Ammon's horn (tissue), 1 donor: Measurements from ENCODE around the gene CIBAR2.

Source experiments
- DNase-seq: peaks from one replicate; pipeline ENCODE4 v3.0.0-alpha.2; 2016; ENCODE audit warnings: low spot score

Gene CIBAR2

GRCh38 chr16:85112364-85112763 is at the start of gene CIBAR2:
Gene CIBAR2 (minus strand): TSS chr16:85112472. CDS start chr16:85112352, 120 bp downstream.
- DNase-seq, result no peak

DNA sequence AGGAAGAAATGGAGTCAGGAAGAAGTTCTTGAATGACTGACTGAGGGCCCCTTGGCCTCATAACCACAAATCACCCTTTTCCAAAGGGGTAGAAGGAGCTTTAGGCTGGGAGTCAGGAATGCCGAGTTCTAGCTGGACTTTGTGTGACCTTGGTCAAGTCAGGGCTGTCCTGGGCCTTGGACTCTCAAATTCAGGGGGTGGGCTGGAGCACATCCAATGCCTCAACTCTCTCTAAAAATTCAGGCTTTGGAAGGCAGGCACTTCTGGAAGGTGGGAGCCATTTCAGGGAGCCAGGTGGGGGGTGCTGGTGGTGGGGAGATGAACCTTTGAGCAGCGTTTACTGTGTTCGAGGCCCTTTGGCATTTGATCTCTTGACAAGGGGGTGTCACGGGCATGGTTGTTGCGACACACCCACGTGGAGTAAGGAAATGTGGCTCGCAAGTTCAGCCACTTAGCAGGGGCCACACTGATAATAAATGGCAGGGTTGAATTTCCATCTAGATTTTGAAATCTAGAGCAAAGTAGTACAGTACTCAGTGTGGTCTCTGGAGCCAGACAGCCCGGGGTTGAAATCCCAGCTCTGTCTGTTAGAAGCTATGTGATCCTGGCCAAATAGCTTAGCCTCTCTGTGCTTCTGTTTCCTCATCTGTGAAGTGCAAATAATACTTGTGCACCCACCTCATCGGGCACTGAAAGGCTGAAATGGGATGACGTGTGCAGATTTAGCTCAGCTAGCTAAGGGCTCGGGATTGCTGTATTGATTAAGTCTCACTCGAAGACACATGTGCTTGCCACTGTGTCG is 47.1 kb upstream of the CIBAR2 start:
- DNase-seq, result no peak

DNA sequence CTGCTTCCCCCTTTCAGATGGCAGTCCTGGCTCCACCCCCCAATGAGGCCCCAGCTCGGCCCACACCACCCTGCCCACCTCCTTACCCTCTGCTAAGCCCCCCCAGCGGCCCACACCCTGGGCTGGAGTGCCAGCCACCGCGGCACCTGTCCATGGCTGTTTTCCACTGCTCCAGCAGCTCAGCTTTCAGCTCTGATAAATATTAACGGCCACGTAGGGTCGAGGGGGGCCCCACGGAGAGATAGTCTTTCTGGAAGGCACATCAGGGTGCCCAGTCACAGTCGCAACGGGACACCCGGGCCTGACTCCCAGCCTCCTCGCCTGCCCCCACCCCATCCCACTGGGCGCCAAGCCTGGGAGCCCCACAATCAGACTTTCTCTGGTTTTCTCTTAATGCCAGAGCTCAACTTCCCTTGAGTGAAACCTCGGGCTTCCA is 46.5 kb upstream of the CIBAR2 start:
- DNase-seq, result no peak

DNA sequence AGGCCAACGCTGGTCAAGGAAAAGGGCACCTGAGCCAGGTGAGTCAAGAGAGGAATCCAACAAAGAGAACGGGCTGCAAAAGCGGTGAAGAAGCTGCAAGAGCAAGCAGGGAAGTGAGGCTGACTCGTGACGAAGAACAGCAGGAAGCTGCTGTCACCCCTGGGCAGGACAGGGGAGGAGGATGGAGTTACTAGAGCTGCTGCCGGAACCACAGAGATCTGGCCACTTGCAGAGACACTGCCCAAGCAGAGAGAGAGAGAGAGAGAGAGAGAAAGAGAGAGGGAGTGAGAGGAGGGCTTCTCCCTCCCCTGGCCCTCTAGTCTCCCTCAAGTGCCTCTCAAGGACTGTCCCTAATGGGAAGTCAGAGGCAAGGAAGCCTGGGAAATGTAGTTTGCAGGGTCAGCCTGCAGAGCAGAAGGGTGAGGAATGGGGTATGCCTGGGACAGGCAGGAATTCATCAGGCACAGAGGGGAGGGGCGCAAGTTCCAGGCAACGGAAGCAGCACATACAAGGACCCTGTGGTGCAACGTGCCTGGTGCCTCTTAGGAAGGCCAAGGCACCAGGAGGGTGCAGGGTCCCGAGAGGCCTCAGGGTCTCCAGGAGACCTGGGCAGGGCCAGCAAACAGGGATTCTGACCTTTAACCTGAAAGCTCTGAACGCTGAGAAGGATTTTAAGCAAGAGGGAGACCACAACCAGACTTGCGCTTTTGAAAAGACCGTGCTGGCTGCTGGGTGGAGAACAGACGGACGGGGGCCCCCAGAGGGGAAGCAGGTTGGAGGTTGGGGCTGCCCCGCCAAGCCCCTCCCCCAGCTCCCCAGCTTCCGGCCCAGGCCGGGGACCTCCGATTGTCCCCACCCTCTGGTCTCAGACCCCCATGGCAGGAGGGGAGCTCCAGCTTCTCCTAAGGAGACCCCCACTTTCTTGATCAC is 45.8 kb upstream of the CIBAR2 start:
- DNase-seq, result peak; percentile 37

DNA sequence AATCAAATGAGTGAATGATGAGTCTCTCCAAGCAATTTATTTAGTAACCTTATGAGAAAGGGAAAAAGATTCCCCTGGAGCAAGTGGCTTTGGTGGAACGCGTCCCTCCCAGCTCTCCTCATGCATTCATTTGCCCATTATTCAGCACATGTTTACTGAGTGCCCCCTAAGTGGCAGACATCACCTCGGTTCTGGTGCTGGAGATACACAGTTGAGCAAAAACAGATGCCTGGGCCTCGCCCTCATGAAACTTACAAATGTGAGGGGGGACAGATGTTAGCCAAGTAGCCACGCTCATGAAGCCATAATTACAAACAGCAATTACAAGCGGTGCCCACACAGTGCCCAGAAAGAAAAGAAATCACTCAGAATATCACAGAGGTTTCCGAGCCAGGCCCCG is 45.1 kb upstream of the CIBAR2 start:
- DNase-seq, result no peak

- no peak for DNase-seq
Measured at GRCh38 chr16:85156869-85157268, 44.6 kb upstream of the CIBAR2 start.

GRCh38 chr16:85156440-85156839 is 44.2 kb upstream of the CIBAR2 start:
- no peak for DNase-seq

DNA sequence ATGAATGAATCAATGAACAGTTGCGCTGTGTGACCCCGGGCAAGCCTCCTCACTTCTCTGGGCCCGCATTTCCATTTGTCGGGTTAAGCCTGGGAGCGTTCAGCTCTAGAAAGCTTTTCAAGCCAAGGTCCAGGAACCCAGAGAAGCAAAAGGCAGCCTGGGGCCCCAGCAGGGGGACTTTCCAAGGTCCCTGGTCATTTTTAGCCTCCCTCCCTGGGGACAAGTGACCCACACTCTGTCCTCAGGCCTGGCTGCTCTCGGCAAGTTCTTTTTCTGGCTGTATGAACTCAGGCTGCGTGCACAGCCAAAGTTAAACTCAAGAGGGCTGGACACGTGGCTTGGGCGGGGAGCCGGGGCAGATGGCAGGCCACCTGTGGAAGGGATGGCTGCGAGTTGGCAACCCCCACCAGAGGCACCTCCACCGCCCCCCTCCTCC is 41.4 kb upstream of the CIBAR2 start:
- DNase-seq, result no peak

DNA sequence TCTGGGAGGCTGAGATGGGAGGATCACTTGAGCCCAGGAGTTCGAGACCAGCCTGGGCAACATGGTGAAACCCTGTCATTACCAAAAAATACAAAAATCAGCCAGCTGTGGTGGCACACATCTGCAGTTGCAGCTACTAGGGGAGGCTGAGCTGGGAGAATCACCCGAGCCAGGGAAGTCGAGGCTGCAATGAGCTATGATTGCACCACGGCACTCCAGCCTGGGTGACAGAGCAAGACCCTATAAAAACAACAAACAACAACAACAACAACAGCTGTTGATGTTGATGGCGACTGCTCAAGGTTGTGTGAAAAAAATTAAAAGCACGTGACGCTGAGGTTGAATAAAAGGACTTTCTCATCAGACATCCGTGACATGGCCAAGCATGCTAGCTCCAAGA is 40.8 kb upstream of the CIBAR2 start:
- DNase-seq, result no peak

GRCh38 chr16:85152414-85153030 is 40.2 kb upstream of the CIBAR2 start:
- no peak for DNase-seq

- DNase-seq, result peak; percentile 71
Measured at GRCh38 chr16:85151603-85152413, 39.5 kb upstream of the CIBAR2 start.

DNA sequence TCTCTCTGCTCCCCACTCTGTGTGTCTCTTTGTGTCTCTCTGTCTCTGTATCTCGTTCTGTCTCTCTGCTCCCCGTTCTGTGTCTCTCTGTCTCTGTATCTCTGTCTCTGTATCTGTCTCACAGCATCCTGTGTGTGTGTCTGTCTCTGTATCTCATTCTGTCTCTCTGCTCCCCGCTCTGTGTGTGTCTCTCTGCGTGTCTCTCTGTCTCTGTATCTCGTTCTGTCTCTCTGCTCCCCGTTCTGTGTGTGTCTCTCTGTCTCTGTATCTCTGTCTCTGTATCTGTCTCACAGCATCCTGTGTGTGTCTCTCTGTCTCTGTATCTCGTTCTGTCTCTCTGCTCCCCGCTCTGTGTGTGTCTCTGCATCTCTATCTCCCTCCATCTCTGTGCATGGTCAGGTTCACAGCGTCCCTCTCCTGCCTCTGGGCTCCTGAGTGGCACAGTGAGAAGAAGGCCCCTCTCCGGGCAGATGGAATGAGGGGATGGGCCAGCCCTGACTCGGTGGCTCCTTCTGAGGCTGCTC is 38.9 kb upstream of the CIBAR2 start:
- DNase-seq, result no peak

DNA sequence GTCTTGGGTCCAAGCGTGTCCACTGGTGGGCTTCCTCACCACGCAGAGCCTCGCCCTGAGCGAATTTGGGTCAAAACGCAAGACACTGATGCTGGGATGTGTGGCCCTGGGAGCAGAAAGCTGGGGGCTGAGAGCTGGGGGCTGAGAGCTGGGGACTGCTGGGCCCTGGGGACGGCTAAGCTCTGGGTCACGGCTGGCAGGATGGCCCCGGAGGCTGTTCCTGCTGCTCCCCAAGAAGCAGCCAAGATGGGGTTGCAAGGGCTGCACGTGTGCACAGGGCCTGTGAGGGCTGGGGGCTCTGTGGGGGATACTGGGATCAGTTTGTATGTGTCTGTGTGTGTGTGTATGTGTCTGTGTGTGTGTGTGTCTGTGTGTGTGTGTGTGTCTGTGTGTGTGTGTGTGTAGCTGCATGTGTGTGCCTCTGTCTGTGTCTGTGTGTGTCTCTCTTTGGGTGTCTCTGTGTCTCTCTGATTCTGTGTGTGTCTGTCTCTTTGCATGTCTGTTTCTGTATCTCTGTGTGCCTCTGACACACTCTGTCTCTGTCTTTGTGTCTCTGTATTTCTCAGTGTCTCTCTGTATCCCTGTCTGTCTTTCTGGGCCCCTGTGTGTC is 38.2 kb upstream of the CIBAR2 start:
- DNase-seq, result no peak

DNA sequence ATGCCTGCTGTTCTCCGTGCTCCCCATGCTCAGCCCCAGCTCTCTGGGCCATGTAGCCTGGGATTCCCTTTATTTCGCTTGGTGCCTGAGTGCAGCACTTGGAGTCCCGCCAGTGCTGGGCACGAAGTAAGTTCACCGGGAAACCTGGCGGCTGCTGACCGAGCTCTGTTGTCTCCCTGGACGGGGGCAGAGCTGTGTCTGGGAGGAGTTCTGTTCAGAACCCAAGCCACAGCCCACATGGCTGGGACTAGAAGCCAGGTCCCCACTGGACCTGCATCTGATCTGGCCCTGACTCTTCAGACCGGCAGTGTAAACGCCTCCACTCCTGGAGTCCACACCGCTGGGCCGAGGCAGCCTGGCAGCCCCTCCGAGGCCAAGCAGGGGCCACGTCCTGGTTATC is 37.5 kb upstream of the CIBAR2 start:
- DNase-seq, result peak; percentile 75

DNA sequence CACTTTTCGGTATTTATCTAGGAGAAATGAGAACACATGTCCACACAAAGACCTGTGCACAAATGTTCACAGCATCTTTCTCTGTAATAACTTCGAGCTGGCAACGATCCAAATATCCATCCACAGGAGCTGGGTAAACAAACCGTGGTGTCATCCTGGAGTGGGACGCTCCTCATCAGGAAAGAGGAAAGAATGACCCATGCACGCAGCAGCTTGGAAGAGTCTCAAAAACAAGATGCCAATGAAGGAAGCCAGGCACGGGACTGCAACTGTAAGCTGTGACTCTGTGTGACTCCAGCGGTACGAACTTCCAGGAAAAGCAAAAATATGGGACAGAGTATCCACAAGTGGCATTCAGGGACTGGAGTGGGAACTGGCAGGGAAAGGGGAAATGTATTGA is 36.7 kb upstream of the CIBAR2 start:
- DNase-seq, result no peak

DNA sequence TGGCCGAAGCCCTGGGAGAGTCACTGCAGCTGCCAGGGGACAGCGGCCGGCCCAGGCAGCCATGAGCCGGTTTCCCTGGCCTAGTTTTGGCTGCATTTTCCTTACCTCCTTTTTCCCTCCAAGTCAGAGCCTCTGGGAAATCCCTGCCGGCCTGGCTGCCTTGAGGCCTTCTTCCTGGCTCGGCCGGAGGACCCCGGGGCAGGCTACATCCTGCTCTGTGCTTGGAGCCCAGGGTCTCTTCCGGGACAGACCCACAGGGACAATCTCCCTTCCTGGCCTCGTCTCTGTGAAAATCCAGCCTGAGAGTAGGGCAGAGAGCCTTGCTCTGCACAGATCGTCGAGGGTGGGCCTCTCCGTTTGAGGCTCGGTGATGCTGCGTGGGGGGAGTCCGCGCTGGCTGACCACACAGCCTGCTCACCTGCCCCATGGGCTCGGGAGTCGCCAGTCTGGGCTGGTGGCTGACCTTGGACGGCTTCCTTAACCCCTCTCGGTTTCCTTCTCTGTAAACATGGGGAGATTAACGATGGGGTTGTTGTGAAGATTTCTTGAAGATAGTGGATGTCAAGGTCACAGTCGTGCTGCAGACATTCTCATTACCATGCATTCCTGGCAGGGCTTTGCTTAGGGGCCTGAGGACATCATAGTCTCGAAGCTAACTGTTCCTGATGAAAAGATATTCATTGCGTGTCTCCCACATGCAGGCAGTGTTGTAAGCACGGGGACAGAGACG is 34.8 kb upstream of the CIBAR2 start:
- DNase-seq, result no peak

- no peak for DNase-seq
Measured at GRCh38 chr16:85146532-85146797, 34.2 kb upstream of the CIBAR2 start.

DNA sequence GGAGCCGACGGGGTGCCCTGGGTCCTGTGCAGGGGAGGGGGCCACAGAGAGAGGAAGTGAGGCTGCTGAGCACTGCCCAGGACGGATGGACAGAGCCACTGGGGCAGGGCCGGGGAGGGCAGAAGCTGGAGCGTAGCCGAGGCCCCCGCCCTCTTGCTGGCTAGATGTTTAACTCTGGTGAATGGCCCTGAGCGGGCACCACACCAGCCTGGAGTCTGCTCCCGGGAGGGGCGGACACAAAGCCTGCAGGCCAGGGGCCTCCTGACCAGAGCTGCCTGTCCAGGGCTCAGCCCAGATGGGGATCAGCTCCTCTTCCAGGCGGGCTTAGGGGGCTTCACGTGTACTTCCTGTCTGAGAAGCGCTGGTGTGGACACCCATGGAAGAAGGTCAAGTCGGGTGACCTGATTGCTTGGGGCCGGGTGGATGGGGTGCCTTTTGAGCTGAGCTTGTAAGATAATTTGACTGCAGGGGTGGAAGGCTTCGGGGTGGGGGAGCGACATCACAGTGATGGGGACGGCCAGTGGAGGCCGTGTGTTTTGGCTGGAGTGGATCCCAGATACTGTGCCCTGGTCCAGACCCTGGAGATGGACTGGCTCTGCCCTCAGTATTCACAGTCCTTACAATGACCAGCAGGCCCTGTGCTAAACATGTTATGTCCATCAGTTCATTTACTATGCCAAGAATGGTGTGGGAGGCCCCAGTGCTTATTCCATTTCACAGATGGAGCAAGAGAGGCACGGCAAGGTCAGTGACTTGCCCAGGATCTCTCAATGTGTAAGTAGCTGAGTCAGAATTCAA is 33.7 kb upstream of the CIBAR2 start:
- DNase-seq, result no peak

DNA sequence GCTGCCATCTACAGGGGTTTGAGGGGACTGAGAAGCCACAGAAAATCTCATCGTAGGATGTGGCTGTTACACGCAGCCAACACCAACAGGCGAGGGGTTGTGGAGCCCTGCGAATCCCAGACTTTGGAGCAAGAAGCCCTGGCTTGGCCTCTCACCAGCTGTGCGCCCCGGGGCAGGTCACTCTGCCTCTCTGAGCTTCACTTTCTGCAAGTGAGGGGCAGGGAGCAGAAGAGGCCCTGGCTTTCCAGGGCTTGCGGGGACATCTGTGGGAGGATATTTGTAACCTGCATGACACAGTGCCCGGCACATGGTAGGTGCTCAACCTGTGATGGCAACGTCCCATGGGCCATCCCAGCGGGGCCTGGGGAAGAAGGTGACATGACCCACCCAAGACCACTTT is 32.9 kb upstream of the CIBAR2 start:
- DNase-seq, result no peak
